ENCODE results near the gene ATE1.
"Not testable (repeated sequence)": the region's sequence is repeated elsewhere in the genome, so short reads cannot be mapped to it uniquely, and the experiment has no call there.

Gene ATE1

GRCh38 chr10:121927841-121928527 lies at the start of gene ATE1:
Gene ATE1, minus strand, starts transcription at chr10:121928031. Its CDS starts 82 bp downstream, at chr10:121927949.
- Histone ChIP-seq H3K36me3 (ENCODE audit: control insufficient read depth, insufficient read depth, low read length) (peaks cover 9% of the 10 kb centered on the region), H3K9ac (ENCODE audit: low read depth, low read length) (peak within 1 kb of the TSS; percentile 99), H3K4me3 (ENCODE audit: low read depth, low read length) (peak within 1 kb of the TSS; percentile 98), H3K27ac (ENCODE audit: low read depth, low read length) (peak within 1 kb of the TSS; percentile 97), H3K9me3 (ENCODE audit: control insufficient read depth, insufficient read depth, low read length) (no peaks in the 10 kb centered on the region), H3K27me3 (ENCODE audit: control insufficient read depth, insufficient read depth, low read length) (no peaks in the 10 kb centered on the region), H3K4me1 (ENCODE audit: control insufficient read depth, insufficient read depth, low read length) (peaks cover 4% of the 10 kb centered on the region; the same call in 1 of the 2 replicates)

- Histone ChIP-seq H3K27ac (ENCODE audit: low read depth, low read length) (no peak overlapping the region), H3K36me3 (ENCODE audit: control insufficient read depth, insufficient read depth, low read length) (peaks cover 7% of the 10 kb centered on the region; the same call in 1 of the 2 replicates), H3K27me3 (ENCODE audit: control insufficient read depth, insufficient read depth, low read length) (no peaks in the 10 kb centered on the region), H3K9me3 (ENCODE audit: control insufficient read depth, insufficient read depth, low read length) (peaks cover 15% of the 10 kb centered on the region), H3K4me1 (ENCODE audit: control insufficient read depth, insufficient read depth, low read length) (peaks cover 7% of the 10 kb centered on the region), H3K9ac (ENCODE audit: low read depth, low read length) (no peak overlapping the region), H3K4me3 (ENCODE audit: low read depth, low read length) (peak overlapping the region; percentile 23; the same call in 1 of the 2 replicates)
These were observed 48.8 kb upstream of the ATE1 start for GRCh38 chr10:121976607-121977006.

GRCh38 chr10:121975295-121976086 lies 47.7 kb upstream of the ATE1 start:
- no peaks in the 10 kb centered on the region for H3K27me3 ChIP-seq (ENCODE audit: control insufficient read depth, insufficient read depth, low read length)
- peak overlapping the region; percentile 93 for H3K9ac ChIP-seq (ENCODE audit: low read depth, low read length)
- peak overlapping the region; percentile 82 for H3K4me3 ChIP-seq (ENCODE audit: low read depth, low read length)
- peaks cover 7% of the 10 kb centered on the region for H3K4me1 ChIP-seq (ENCODE audit: control insufficient read depth, insufficient read depth, low read length)
- H3K27ac ChIP-seq (ENCODE audit: low read depth, low read length), result peak overlapping the region; percentile 98
- peaks cover 15% of the 10 kb centered on the region for H3K9me3 ChIP-seq (ENCODE audit: control insufficient read depth, insufficient read depth, low read length)
- H3K36me3 ChIP-seq (ENCODE audit: control insufficient read depth, insufficient read depth, low read length), result peaks cover 13% of the 10 kb centered on the region

- peak within 1 kb of the TSS; percentile 93 for H3K9ac ChIP-seq (ENCODE audit: low read depth, low read length)
- peak within 1 kb of the TSS; percentile 98 for H3K27ac ChIP-seq (ENCODE audit: low read depth, low read length)
- H3K27me3 ChIP-seq (ENCODE audit: control insufficient read depth, insufficient read depth, low read length), result no peaks in the 10 kb centered on the region
- peaks cover 7% of the 10 kb centered on the region for H3K4me1 ChIP-seq (ENCODE audit: control insufficient read depth, insufficient read depth, low read length)
- H3K9me3 ChIP-seq (ENCODE audit: control insufficient read depth, insufficient read depth, low read length), result peaks cover 15% of the 10 kb centered on the region
- H3K36me3 ChIP-seq (ENCODE audit: control insufficient read depth, insufficient read depth, low read length), result peaks cover 15% of the 10 kb centered on the region
- H3K4me3 ChIP-seq (ENCODE audit: low read depth, low read length), result peak within 1 kb of the TSS; percentile 82
These were observed 46.9 kb upstream of the ATE1 start, which contains the start of gene NSMCE4A for GRCh38 chr10:121974535-121975294. Gene NSMCE4A, minus strand, starts transcription at chr10:121975217. Its CDS starts 52 bp downstream, at chr10:121975165.

GRCh38 chr10:121974019-121974534 lies 46.2 kb upstream of the ATE1 start:
- Histone ChIP-seq H3K4me3 (ENCODE audit: low read depth, low read length) (peak overlapping the region; percentile 82), H3K36me3 (ENCODE audit: control insufficient read depth, insufficient read depth, low read length) (peaks cover 20% of the 10 kb centered on the region), H3K9ac (ENCODE audit: low read depth, low read length) (peak overlapping the region; percentile 93), H3K27me3 (ENCODE audit: control insufficient read depth, insufficient read depth, low read length) (no peaks in the 10 kb centered on the region), H3K9me3 (ENCODE audit: control insufficient read depth, insufficient read depth, low read length) (peaks cover 15% of the 10 kb centered on the region), H3K4me1 (ENCODE audit: control insufficient read depth, insufficient read depth, low read length) (peaks cover 7% of the 10 kb centered on the region), H3K27ac (ENCODE audit: low read depth, low read length) (peak overlapping the region; percentile 98)

- not testable (repeated sequence) for H3K4me3 ChIP-seq (ENCODE audit: low read depth, low read length); H3K9me3 ChIP-seq (ENCODE audit: control insufficient read depth, insufficient read depth, low read length); H3K9ac ChIP-seq (ENCODE audit: low read depth, low read length); H3K27ac ChIP-seq (ENCODE audit: low read depth, low read length); H3K4me1 ChIP-seq (ENCODE audit: control insufficient read depth, insufficient read depth, low read length); H3K27me3 ChIP-seq (ENCODE audit: control insufficient read depth, insufficient read depth, low read length)
- H3K36me3 ChIP-seq (ENCODE audit: control insufficient read depth, insufficient read depth, low read length), result peaks cover 66% of the 10 kb centered on the region
These were observed 41.3 kb upstream of the ATE1 start for GRCh38 chr10:121969086-121969485.

GRCh38 chr10:121965996-121966395 lies 38.2 kb upstream of the ATE1 start:
- Histone ChIP-seq H3K27me3 (ENCODE audit: control insufficient read depth, insufficient read depth, low read length) (no peaks in the 10 kb centered on the region), H3K9ac (ENCODE audit: low read depth, low read length) (no peak overlapping the region), H3K4me3 (ENCODE audit: low read depth, low read length) (no peak overlapping the region), H3K9me3 (ENCODE audit: control insufficient read depth, insufficient read depth, low read length) (no peaks in the 10 kb centered on the region), H3K36me3 (ENCODE audit: control insufficient read depth, insufficient read depth, low read length) (peaks cover 71% of the 10 kb centered on the region), H3K27ac (ENCODE audit: low read depth, low read length) (no peak overlapping the region), H3K4me1 (ENCODE audit: control insufficient read depth, insufficient read depth, low read length) (no peaks in the 10 kb centered on the region)

- no peaks in the 10 kb centered on the region for H3K9me3 ChIP-seq (ENCODE audit: control insufficient read depth, insufficient read depth, low read length)
- peaks cover 67% of the 10 kb centered on the region for H3K36me3 ChIP-seq (ENCODE audit: control insufficient read depth, insufficient read depth, low read length)
- no peak overlapping the region for H3K9ac ChIP-seq (ENCODE audit: low read depth, low read length)
- no peak overlapping the region for H3K27ac ChIP-seq (ENCODE audit: low read depth, low read length)
- H3K4me3 ChIP-seq (ENCODE audit: low read depth, low read length), result no peak overlapping the region
- peaks cover 18% of the 10 kb centered on the region; the same call in 1 of the 2 replicates for H3K4me1 ChIP-seq (ENCODE audit: control insufficient read depth, insufficient read depth, low read length)
- H3K27me3 ChIP-seq (ENCODE audit: control insufficient read depth, insufficient read depth, low read length), result no peaks in the 10 kb centered on the region
These were observed 33.6 kb upstream of the ATE1 start for GRCh38 chr10:121961456-121961855.

GRCh38 chr10:121959671-121960070 lies 31.8 kb upstream of the ATE1 start:
- Histone ChIP-seq H3K27ac (ENCODE audit: low read depth, low read length) (peak overlapping the region; percentile 73), H3K36me3 (ENCODE audit: control insufficient read depth, insufficient read depth, low read length) (peaks cover 58% of the 10 kb centered on the region), H3K4me1 (ENCODE audit: control insufficient read depth, insufficient read depth, low read length) (peaks cover 18% of the 10 kb centered on the region; the same call in 1 of the 2 replicates), H3K4me3 (ENCODE audit: low read depth, low read length) (no peak overlapping the region), H3K9ac (ENCODE audit: low read depth, low read length) (no peak overlapping the region), H3K9me3 (ENCODE audit: control insufficient read depth, insufficient read depth, low read length) (no peaks in the 10 kb centered on the region), H3K27me3 (ENCODE audit: control insufficient read depth, insufficient read depth, low read length) (no peaks in the 10 kb centered on the region)

Data from HUES48 (cell line).